HG03280 (cell line): ENCODE results near the gene VMP1.
"Not testable (repeated sequence)": the region's sequence is repeated elsewhere in the genome, so short reads cannot be mapped to it uniquely, and the experiment has no call there.

Experiments used
- ATAC-seq: cut with Tn5 transposase; IDR thresholded peaks from one replicate; pipeline ENCODE4 v1.9.1; 2021; ENCODE audit warnings: mild to moderate bottlenecking, moderate library complexity; ENCODE audit not compliant: unreplicated experiment

Gene VMP1

DNA sequence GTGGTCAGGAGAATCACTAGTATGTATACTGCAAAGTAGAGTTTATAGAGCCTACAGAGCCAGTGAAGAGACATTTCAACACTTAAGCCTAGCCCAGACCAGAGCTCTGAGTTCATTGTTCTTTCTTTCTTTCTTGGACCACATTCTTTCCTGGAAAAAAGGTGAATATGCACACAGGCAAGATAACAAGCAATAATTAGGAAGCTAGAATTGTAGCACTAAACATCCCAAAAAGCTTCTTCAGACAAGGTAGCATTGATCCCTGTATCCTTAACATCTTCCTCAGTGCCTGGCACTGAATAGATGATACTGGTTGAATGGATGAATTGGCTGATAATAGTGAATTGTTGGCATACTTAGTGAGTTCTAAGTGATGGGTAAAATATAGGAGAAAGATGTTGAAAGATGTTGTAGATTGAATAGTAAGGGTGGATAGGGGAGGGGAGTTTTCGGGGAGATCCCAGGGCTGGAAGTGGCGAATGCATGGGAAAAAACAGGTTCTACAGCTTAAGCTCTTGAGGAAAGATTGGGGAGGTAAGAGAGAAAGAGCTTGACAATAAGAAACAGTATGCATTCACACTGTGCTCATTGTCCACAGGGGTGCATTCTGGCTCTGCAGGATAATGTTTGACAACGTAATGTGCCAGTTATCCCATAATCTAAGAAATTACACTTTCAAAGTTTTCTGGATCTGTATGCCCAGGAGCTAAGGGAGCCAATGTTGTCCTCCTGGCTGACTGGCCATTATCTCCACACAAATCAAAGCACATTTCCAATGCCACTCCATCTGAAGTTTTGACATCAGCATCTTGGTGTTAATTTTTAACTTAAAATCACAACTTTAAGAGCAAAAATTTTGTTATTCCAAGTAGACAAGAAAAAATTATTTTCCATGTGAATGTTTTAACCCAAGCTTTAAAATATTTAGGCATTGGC lies 149.7 kb downstream of the VMP1 start:
- ATAC-seq = no peak

GRCh38 chr17:59858167-59858816 lies 150.8 kb downstream of the VMP1 start:
- ATAC-seq = no peak

GRCh38 chr17:59858932-59859331 lies 151.5 kb downstream of the VMP1 start:
- ATAC-seq = no peak

DNA sequence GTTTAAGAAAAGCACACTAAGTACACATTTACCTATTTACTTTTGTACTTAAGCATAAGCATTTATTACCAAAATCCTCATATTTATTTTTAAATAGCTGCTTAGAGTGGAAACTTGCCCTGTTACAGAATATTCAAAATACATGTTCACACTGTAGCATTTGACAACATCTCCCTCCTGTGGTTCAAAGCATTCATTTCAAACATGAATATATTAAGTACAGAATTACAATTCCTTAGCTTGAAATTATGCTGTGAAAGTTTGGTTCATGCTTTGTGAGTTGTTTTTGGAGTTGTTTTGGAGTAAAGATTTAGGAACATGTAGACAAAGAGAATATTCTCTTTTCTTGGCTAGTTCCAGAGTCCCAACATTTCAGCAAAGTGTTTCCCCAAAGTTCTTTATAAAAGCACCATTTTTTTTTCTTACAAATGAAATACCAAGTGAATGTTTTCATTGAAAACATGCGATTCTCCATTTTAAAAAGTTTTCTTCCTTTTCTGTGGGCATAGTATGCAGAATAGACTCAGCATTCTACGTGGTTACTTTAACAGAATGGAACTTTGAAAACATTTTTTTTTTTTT lies 152.1 kb downstream of the VMP1 start:
- ATAC-seq = no peak

- no peak for ATAC-seq
Observed at GRCh38 chr17:59863616-59864015, 156.2 kb downstream of the VMP1 start.

DNA sequence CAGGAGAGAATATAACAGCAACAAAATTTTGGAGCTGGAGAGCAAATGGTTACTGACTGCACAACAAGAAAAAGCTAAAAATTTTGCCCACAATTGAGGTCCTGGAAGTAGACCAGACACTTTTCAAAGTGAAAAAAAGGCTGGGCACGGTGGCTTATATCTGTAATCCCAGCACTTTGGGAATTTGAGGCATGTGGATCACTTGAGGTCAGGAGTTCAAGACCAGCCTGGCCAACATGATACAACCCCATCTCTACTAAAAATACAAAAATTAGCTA lies 162.4 kb downstream of the VMP1 start:
- no peak for ATAC-seq

DNA sequence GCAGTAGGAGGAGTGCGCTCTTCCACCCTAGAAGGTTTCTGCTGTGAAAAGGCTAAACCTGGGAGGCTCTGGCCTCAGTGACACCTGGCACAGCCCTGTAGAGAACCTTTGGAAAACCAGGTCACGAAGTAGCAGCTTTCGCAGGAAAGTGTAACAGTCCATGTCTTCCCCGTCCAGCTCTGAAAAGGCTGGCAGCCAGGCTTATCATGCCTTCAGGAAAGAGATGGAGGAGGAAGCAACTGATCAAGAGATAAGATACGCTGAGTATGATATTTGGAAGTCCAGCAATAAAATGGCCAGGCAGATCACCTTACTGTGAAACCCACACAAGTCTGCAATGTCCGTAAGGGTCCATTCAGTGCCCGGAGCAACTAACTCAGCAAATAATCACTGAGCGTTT lies 163.0 kb downstream of the VMP1 start:
- no peak for ATAC-seq

- ATAC-seq = no peak
Observed at GRCh38 chr17:59872351-59872750, 164.9 kb downstream of the VMP1 start.

DNA sequence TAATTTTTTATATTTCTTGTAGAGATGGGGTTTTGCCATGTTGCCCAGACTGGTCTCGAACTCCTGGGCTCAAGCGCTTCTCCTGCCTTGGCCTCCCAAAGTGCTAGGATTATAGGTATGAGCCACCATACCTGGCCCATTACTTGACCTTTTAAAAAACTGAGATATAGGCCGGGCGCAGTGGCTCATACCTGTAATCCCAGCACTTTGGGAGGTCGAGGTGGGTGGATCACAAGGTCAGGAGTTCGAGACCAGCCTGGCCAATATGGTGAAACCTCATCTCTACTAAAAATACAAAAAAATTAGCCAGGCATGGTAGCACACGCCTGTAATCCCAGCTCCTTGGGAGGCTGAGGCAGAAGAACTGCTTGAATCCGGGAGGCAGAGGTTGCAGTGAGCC lies 166.0 kb downstream of the VMP1 start:
- ATAC-seq = not testable (repeated sequence)

- no peak for ATAC-seq
Observed at GRCh38 chr17:59874376-59874775, 166.9 kb downstream of the VMP1 start.

- ATAC-seq = no peak
Observed at GRCh38 chr17:59876107-59876506, 168.7 kb downstream of the VMP1 start.

DNA sequence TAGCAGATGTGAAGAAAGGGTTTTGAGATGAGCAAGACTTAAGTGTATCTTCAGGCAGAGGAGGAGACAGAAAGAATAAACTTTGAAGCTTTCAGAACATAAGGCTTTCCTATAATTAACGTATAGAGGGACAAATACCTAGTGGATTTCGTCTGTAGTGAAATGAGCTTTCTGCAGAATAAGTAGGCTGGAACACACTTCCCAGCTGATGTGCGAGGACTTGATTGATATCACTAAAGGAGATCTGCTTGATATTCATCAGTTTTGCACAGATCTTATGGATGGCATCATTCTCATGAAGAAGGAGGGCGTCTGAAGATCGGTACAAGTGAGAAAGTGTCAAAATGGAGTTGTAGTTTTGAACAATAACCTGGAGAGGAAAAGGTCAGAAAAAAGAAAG lies 170.5 kb downstream of the VMP1 start:
- ATAC-seq = no peak

DNA sequence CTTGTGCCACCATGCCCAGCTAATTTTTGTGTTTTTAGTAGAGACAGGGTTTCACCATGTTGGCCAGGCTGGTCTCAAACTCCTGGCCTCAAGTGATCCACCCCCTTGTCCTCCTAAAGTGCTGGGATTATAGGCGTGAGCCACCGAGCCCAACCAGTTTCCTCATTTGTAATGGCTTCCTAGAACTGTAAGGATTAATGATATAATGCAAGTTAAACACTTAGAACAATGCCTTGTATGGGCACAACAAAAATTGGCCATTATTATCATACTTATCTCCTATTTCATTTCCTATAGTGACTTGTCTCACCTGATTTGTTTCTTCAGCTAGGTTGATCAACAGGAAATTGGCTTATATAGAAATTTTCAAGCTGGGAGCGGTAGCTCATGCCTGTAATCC lies 171.2 kb downstream of the VMP1 start:
- ATAC-seq = no peak

DNA sequence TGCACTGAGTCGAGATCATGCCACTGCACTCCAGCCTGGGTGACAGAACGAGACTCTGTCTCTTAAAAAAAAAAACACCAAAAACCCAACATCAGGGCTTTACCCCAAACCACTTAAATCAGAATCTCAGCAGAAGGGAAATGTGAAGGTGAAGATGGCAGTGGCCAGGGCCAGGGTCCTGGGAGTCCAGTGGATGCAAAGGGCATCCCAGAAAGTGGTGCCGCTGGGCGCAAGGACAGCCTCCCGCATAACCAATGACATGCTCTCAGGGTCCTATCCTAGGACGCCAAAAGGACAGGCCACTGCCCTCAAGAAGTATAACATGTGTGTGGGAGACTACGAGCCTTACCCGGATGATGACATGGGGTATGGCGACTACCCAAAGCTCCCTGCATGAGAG lies 177.4 kb downstream of the VMP1 start:
- no peak for ATAC-seq

DNA sequence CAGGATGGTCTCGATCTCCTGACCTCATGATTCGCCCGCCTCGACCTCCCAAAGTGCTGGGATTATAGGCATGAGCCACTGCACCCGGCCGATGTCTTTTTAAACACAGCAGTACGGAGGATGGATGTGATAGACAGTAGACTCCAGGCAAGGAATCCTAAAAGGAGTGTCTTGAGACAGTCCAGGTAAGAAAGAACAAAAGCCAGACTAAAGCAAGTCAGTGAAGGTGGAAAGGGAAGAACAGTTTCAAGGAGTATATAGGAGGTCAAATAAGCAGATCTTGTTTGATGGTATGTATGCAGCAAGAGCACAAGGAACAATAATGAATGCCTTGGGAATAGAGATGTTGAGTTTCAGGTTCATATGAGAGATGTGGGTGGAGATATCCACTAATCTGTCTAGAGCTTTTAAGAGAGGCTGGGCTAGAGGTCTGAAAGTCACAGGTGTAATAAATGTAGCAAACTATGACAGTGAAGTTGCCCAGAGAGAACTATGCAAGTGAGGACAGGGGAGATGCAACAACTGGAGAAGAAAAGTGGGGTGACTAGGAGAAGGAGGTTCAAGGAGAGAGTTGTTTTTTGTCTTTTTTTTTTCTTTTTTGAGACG lies 180.8 kb downstream of the VMP1 start:
- ATAC-seq = no peak

- no peak for ATAC-seq
Observed at GRCh38 chr17:59890720-59891119, 183.3 kb downstream of the VMP1 start.
